ENCODE data around the gene SMG5.

SMG5 gene

DNA sequence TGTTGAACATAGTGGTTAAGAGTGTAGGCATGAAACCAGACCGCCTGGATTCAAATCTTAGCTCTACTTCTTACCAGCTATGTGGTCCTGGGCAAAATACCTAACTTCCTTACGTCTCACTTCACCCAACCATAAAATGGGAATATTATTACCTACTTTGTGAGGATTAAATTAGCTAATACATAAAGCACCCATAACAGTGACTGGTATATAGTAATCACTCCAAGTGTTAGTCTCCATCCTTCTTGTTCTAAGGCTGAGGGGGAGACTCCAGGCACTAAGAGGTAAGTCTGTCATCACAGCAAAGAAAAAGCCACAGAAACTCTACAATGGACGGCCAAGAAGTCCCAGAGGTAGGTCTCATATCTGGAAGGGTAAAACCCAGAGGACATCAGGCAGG lies 2.8 kb downstream of the SMG5 start:
- TF ChIP-seq CREB1 (IDR thresholded peaks at IDR 0.05; ENCODE audit: low read depth) (no peak), ZBTB7A (IDR thresholded peaks at IDR 0.05; ENCODE audit: low read depth) (no peak), FOXM1 (IDR thresholded peaks at IDR 0.05; ENCODE audit: borderline replicate concordance, low read depth) (no peak)
- TF ChIP-seq, protein P1, sequence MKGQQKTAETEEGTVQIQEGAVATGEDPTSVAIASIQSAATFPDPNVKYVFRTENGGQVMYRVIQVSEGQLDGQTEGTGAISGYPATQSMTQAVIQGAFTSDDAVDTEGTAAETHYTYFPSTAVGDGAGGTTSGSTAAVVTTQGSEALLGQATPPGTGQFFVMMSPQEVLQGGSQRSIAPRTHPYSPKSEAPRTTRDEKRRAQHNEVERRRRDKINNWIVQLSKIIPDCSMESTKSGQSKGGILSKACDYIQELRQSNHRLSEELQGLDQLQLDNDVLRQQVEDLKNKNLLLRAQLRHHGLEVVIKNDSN (IDR thresholded peaks at IDR 0.05), result no peak

DNA sequence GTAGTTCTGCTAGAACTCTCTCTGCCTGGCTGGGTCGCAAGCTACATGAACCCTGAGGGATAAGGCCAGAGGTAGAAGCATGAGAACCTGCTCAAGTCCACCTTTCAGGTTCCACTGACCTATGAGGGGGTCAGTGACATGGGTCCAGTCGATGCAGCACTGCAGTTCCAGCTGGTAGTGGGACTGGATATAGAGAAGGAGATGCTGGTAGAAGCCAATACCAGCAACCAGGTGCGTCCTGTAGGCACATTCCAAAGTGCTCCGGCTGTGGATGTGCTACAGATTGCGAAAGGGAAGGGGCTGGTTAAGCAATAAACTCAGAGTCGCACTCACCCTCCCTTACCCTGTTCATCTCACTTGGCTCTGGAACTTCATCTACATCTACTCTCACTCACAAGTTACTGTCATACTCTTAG lies 5.7 kb downstream of the SMG5 start:
- TF ChIP-seq TAF1 (IDR thresholded peaks at IDR 0.05; ENCODE audit: low read depth) (no peak), ZBTB7A (IDR thresholded peaks at IDR 0.05; ENCODE audit: low read depth) (no peak), CREB1 (IDR thresholded peaks at IDR 0.05; ENCODE audit: low read depth) (no peak), CEBPB (IDR thresholded peaks at IDR 0.05) (peak; percentile 74; the same call in 1 of the 2 replicates)
- TF ChIP-seq, protein P2, sequence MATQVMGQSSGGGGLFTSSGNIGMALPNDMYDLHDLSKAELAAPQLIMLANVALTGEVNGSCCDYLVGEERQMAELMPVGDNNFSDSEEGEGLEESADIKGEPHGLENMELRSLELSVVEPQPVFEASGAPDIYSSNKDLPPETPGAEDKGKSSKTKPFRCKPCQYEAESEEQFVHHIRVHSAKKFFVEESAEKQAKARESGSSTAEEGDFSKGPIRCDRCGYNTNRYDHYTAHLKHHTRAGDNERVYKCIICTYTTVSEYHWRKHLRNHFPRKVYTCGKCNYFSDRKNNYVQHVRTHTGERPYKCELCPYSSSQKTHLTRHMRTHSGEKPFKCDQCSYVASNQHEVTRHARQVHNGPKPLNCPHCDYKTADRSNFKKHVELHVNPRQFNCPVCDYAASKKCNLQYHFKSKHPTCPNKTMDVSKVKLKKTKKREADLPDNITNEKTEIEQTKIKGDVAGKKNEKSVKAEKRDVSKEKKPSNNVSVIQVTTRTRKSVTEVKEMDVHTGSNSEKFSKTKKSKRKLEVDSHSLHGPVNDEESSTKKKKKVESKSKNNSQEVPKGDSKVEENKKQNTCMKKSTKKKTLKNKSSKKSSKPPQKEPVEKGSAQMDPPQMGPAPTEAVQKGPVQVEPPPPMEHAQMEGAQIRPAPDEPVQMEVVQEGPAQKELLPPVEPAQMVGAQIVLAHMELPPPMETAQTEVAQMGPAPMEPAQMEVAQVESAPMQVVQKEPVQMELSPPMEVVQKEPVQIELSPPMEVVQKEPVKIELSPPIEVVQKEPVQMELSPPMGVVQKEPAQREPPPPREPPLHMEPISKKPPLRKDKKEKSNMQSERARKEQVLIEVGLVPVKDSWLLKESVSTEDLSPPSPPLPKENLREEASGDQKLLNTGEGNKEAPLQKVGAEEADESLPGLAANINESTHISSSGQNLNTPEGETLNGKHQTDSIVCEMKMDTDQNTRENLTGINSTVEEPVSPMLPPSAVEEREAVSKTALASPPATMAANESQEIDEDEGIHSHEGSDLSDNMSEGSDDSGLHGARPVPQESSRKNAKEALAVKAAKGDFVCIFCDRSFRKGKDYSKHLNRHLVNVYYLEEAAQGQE (IDR thresholded peaks at IDR 0.05; ENCODE audit: low read depth), result no peak
- TF ChIP-seq, protein P3, sequence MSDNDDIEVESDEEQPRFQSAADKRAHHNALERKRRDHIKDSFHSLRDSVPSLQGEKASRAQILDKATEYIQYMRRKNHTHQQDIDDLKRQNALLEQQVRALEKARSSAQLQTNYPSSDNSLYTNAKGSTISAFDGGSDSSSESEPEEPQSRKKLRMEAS (IDR thresholded peaks at IDR 0.05), result no peak

DNA sequence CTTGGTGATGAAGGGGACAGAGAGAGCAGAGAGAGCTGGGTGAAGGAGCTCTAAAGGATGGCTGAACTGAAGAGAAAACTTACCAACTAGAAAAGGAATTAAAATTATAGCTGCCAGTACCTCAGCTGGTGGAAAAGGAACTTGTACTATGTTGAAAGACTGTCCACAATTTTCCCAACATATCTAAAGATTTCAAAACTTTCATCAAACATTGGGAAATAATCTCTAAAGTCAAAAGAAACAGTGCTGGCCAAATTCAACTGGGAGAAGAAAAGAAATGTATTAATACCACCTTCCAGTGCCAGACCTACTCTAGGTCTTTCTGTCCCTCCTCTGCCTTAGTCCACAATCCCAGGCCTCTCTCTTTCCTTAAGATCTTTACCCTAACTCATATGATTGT lies 6.1 kb downstream of the SMG5 start:
- TF ChIP-seq NFIC (IDR thresholded peaks at IDR 0.05) (no peak), TCF12 (IDR thresholded peaks at IDR 0.05; ENCODE audit: low read depth) (no peak), YY1 (IDR thresholded peaks at IDR 0.05; ENCODE audit: low read depth) (no peak), EGR1 (IDR thresholded peaks at IDR 0.05) (no peak), ZBTB7A (IDR thresholded peaks at IDR 0.05; ENCODE audit: low read depth) (no peak)
- TF ChIP-seq, protein P1 (IDR thresholded peaks at IDR 0.05), result no peak

DNA sequence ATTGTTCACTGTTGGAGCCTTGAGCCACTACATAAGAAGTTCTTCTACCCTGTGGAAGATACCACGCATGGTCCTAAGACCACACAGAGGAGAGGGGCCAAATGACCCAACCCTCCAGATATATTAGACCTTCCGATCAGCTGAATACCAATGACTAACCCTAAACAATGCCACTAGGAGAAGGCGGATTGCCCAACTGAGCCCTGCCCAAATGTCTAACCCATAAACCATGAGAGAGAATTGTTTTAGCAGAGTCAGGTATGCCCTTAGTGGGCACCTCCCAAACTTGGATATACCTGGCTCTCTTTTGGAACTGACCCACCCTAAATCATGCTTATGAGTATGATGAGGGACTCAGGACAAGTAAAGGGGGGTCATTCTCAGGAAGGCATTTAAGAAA lies 12.3 kb downstream of the SMG5 start:
- TF ChIP-seq, protein P2 (IDR thresholded peaks at IDR 0.05; ENCODE audit: low read depth), result no peak
- TF ChIP-seq FOXM1 (IDR thresholded peaks at IDR 0.05; ENCODE audit: borderline replicate concordance, low read depth) (no peak), CREB1 (IDR thresholded peaks at IDR 0.05; ENCODE audit: low read depth) (no peak), TEAD4 (IDR thresholded peaks at IDR 0.05) (no peak), NFIC (IDR thresholded peaks at IDR 0.05) (no peak), RAD21 (IDR thresholded peaks at IDR 0.05; ENCODE audit: low read depth) (no peak), EGR1 (IDR thresholded peaks at IDR 0.05) (no peak), EP300 (IDR thresholded peaks at IDR 0.05; ENCODE audit: borderline replicate concordance) (no peak), YY1 (IDR thresholded peaks at IDR 0.05; ENCODE audit: low read depth) (no peak), TAF1 (IDR thresholded peaks at IDR 0.05; ENCODE audit: low read depth) (no peak), ZBTB7A (IDR thresholded peaks at IDR 0.05; ENCODE audit: low read depth) (no peak), CEBPB (IDR thresholded peaks at IDR 0.05) (no peak), TCF12 (IDR thresholded peaks at IDR 0.05; ENCODE audit: low read depth) (no peak)
- TF ChIP-seq, protein P3 (IDR thresholded peaks at IDR 0.05), result no peak
- TF ChIP-seq, protein P1 (IDR thresholded peaks at IDR 0.05), result no peak

DNA sequence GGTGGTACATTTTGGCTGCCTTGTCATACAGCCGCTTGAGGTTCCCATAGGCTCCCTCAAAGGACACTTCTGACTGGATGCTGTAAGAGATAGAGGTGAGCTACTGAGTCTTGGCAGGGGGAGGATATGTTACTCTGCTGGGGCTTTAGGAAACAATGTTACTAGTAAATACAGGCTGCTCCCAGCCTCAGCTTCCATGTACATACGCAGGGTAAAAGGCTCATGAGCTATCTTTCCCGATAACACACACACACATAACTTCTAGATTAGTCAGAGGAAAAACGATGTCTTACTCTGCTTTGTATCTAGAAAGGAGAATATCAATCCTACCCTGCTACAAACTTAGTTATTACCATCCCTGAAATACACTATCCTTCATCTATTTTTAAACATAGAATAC lies 14.3 kb downstream of the SMG5 start:
- TF ChIP-seq RAD21 (IDR thresholded peaks at IDR 0.05; ENCODE audit: low read depth) (no peak), FOXM1 (IDR thresholded peaks at IDR 0.05; ENCODE audit: borderline replicate concordance, low read depth) (no peak), CREB1 (IDR thresholded peaks at IDR 0.05; ENCODE audit: low read depth) (no peak)

DNA sequence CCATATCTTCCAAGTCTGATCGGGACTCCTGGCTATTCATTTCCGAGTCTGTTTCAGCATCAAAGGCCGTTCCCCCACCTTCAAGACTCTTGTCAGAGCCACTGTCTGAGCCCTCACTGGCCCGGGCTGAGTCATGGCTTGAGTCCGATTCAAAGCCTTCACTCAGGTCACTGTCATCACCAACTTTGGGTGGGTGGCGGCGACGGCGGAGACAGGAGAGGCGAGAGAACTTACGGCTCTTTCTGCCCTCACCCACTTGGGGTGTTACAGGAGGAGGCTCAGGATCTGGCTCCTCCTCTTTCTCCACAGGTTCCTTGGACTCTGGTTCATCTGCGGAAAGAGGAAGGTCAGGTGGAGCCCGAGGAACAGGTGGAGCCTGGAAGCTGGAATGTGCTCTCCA lies 16.6 kb downstream of the SMG5 start:
- TF ChIP-seq NFIC (IDR thresholded peaks at IDR 0.05) (no peak), EGR1 (IDR thresholded peaks at IDR 0.05) (no peak)

DNA sequence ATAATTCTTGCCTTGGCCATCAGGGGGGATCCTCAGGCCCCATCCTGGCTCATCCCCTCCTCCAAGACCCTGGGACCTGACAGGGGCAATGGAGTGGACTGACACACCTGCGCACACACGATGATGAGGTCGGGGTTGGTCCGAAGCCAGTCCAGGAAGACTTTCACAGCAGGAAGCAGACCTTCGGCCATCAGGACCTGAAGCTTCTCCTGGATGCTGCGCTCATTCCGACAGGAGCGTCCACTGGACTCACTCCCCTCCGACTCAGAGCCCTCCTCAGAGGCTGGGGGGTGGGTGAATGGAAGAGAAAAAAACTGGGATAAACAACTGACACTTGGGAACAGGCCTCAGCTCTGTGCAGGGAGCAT lies 19.4 kb downstream of the SMG5 start:
- no peak for TF ChIP-seq YY1 (IDR thresholded peaks at IDR 0.05; ENCODE audit: low read depth)

Measured in Ishikawa (cell line).